Endodermal cell (in vitro differentiated cells): Measurements from ENCODE around the gene ZFAND3. TPM values are rescaled to one million over a fixed set of nuclear protein-coding genes. Genes with fewer than 3 reads are reported as not detected.

Experiments used
- DNase-seq: peaks from one replicate; pipeline ENCODE4 v3.0.0-alpha.2; 2017
- H3K27ac ChIP-seq: 2 replicates; pipeline ENCODE4 v1.5.1; 2013; ENCODE audit warnings: mild to moderate bottlenecking, low read depth, low read length, moderate library complexity
- H3K27me3 ChIP-seq: 2 replicates; pipeline ENCODE4 v1.6.1; 2013; ENCODE audit warnings: mild to moderate bottlenecking, low read length, moderate library complexity; ENCODE audit not compliant: insufficient read depth, control insufficient read depth, poor library complexity, severe bottlenecking
- H3K36me3 ChIP-seq: 2 replicates; pipeline ENCODE4 v1.7.0; 2013; ENCODE audit warnings: mild to moderate bottlenecking, low read length, moderate library complexity; ENCODE audit not compliant: control insufficient read depth, insufficient read depth
- H3K4me1 ChIP-seq: one replicate; pipeline ENCODE4 v1.7.0; 2013; ENCODE audit warnings: low read length; ENCODE audit not compliant: control insufficient read depth, insufficient read depth
- H3K4me3 ChIP-seq: 2 replicates; pipeline ENCODE4 v1.5.1; 2013; ENCODE audit warnings: mild to moderate bottlenecking, low read length, moderate library complexity
- H3K9ac ChIP-seq: 2 replicates; pipeline ENCODE4 v1.6.1; 2013; ENCODE audit warnings: mild to moderate bottlenecking, low read length, moderate library complexity; ENCODE audit not compliant: poor library complexity, severe bottlenecking; ENCODE audit errors: extremely low read depth
- H3K9me3 ChIP-seq: 2 replicates; pipeline ENCODE4 v1.6.1; 2013; ENCODE audit warnings: mild to moderate bottlenecking, low read length, moderate library complexity; ENCODE audit not compliant: control insufficient read depth
- H3K27ac Mint-ChIP-seq: 2 replicates; pipeline ENCODE4 v1.8.0; 2020; ENCODE audit warnings: mixed read lengths
- H3K27me3 Mint-ChIP-seq: 2 replicates; pipeline ENCODE4 v1.8.0; 2021; ENCODE audit warnings: mild to moderate bottlenecking, mixed read lengths; ENCODE audit not compliant: insufficient read depth
- H3K36me3 Mint-ChIP-seq: 2 replicates; pipeline ENCODE4 v1.8.0; 2020; ENCODE audit warnings: low read depth, mixed read lengths
- H3K4me1 Mint-ChIP-seq: 2 replicates; pipeline ENCODE4 v1.8.0; 2020; ENCODE audit warnings: mixed read lengths
- H3K4me3 Mint-ChIP-seq: 2 replicates; pipeline ENCODE4 v1.8.0; 2020; ENCODE audit warnings: mild to moderate bottlenecking, moderate library complexity, mixed read lengths
- H3K9me3 Mint-ChIP-seq: 2 replicates; pipeline ENCODE4 v1.8.0; 2020; ENCODE audit warnings: mild to moderate bottlenecking, mixed read lengths
- CTCF ChIP-seq: fragments of 200-600 bp; sonication (generic); conservative IDR thresholded peaks from 2 replicates; pipeline ENCODE4 v1.5.0; 2021; ENCODE audit warnings: antibody characterized with exemption, mild to moderate bottlenecking
- WGBS, 2 experiments: methylation state at CpG; one replicate each; pipeline versions ENCODE4 v1.1.5 to v1.1.7; 2013; ENCODE audit warnings: missing lambda C conversion rate in 2 of 2, mixed read lengths in 1 of 2; ENCODE audit not compliant: insufficient coverage in 1 of 2, insufficient read length in 1 of 2; 5-methylcytosine and 5-hydroxymethylcytosine counted together
- total RNA-seq, 2 donors: library from RNA; stranded (reverse); fragmentation: NEBNext Ultra II Directional in 1 of 2; extraction: Animal tissue kit (Norgen Biotek cat#: 25700) in 1 of 2; gene quantifications; 2 replicates in 1 of 2; 3 replicates in 1 of 2; pipeline ENCODE4 v1.2.1, GENCODE V29; 2021

Gene ZFAND3
- total RNA-seq, 2 donors from 2014 or later: 67.1 to 86.2 TPM

GRCh38 chr6:38024908-38025307, 205.4 kb downstream of the ZFAND3 start:
- no peaks in the 10 kb centered on the region for H3K27me3 ChIP-seq
- peak overlapping the region; percentile 64 for H3K4me3 ChIP-seq
- no peak for TF ChIP-seq CTCF
- H3K27ac ChIP-seq: no peak overlapping the region
- no peak overlapping the region for H3K4me3 Mint-ChIP-seq
- H3K4me1 ChIP-seq: no peaks in the 10 kb centered on the region
- H3K27me3 Mint-ChIP-seq: no peaks in the 10 kb centered on the region
- H3K9me3 ChIP-seq: peaks cover 23% of the 10 kb centered on the region
- H3K27ac Mint-ChIP-seq: no peak overlapping the region
- H3K4me1 Mint-ChIP-seq: peaks cover 7% of the 10 kb centered on the region
- peaks cover 3% of the 10 kb centered on the region for H3K36me3 Mint-ChIP-seq
- no peak for DNase-seq
- no peaks in the 10 kb centered on the region for H3K36me3 ChIP-seq
- H3K9ac ChIP-seq: no peak overlapping the region
- no peaks in the 10 kb centered on the region for H3K9me3 Mint-ChIP-seq

- Histone ChIP-seq H3K27ac (no peak overlapping the region), H3K9ac (no peak overlapping the region), H3K4me3 (no peak overlapping the region), H3K4me1 (no peaks in the 10 kb centered on the region), H3K36me3 (no peaks in the 10 kb centered on the region), H3K9me3 (peaks cover 23% of the 10 kb centered on the region), H3K27me3 (no peaks in the 10 kb centered on the region)
- H3K36me3 Mint-ChIP-seq: peaks cover 3% of the 10 kb centered on the region
- H3K9me3 Mint-ChIP-seq: peaks cover 2% of the 10 kb centered on the region
- no peak for DNase-seq
- H3K27ac Mint-ChIP-seq: no peak overlapping the region
- no peaks in the 10 kb centered on the region for H3K27me3 Mint-ChIP-seq
- peaks cover 7% of the 10 kb centered on the region for H3K4me1 Mint-ChIP-seq
- H3K4me3 Mint-ChIP-seq: no peak overlapping the region
- TF ChIP-seq CTCF: no peak
Measured at GRCh38 chr6:38025451-38025850, 205.9 kb downstream of the ZFAND3 start.

GRCh38 chr6:38027685-38028373, 208.3 kb downstream of the ZFAND3 start:
- 89 to 100% methylated on average over 2 of the region's 2 CpGs for WGBS, 2 experiments

More at GRCh38 chr6:38027685-38028373, 208.3 kb downstream of the ZFAND3 start:
- H3K9me3 ChIP-seq: peaks cover 23% of the 10 kb centered on the region
- H3K4me3 ChIP-seq: no peak overlapping the region
- no peak overlapping the region for H3K9ac ChIP-seq
- no peak overlapping the region for H3K27ac ChIP-seq
- no peaks in the 10 kb centered on the region for H3K4me1 ChIP-seq
- peaks cover 3% of the 10 kb centered on the region for H3K36me3 Mint-ChIP-seq
- H3K36me3 ChIP-seq: no peaks in the 10 kb centered on the region
- H3K4me3 Mint-ChIP-seq: no peak overlapping the region
- H3K27ac Mint-ChIP-seq: no peak overlapping the region
- TF ChIP-seq CTCF: no peak
- DNase-seq: no peak
- H3K27me3 Mint-ChIP-seq: no peaks in the 10 kb centered on the region
- H3K27me3 ChIP-seq: no peaks in the 10 kb centered on the region
- peaks cover 2% of the 10 kb centered on the region for H3K9me3 Mint-ChIP-seq
- H3K4me1 Mint-ChIP-seq: peaks cover 7% of the 10 kb centered on the region
